ENCODE measurements around the gene PLS3. TPM values are rescaled to one million over a fixed set of nuclear protein-coding genes. Genes with fewer than 3 reads are reported as not detected.

Gene PLS3
- polyA plus RNA-seq, 1 donor = 70.8 TPM

- no peak for DNase-seq
Observed at GRCh38 chrX:115583496-115584004, 22.6 kb downstream of the PLS3 start.

DNA sequence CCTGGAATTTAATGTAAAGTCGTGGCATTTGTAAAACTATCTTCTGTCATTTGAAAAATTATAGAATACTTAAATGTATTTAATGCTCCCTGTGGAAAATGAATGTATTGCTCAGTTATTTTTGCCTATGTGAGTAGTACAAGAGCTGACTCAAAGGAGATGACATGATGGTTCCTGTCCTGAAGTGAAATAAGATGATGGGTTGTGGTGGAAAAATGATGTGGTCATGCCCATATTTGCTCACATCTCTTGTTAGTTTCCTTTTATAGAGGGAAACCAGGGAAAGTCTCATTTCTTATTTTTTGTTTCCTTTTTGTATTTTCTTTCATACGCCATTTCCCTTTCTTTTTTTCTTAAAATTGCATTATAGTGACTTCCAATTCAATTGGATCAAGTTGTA, 23.7 kb downstream of the PLS3 start:
- no peak overlapping the region for H3K27ac ChIP-seq (ENCODE audit: low read length)
- WGBS (ENCODE audit: insufficient coverage, low lambda C conversion rate) = no CpG with 5 or more reads among the region's 2 CpGs

More at GRCh38 chrX:115583496-115584004, 22.6 kb downstream of the PLS3 start:
- H3K4me3 ChIP-seq (ENCODE audit: low read length) = no peak overlapping the region
- H3K27me3 ChIP-seq (ENCODE audit: control insufficient read depth, insufficient read depth, low read length) = no peaks in the 10 kb centered on the region
- no peaks in the 10 kb centered on the region for H3K4me1 ChIP-seq (ENCODE audit: control insufficient read depth, insufficient read depth, low read length)
- H3K36me3 ChIP-seq (ENCODE audit: control insufficient read depth, insufficient read depth, low read length) = no peaks in the 10 kb centered on the region
- WGBS (ENCODE audit: insufficient coverage, low lambda C conversion rate) = no CpG with 5 or more reads among the region's 5 CpGs
- no peaks in the 10 kb centered on the region for H3K9me3 ChIP-seq (ENCODE audit: control insufficient read depth, low read depth, low read length)
- no peak overlapping the region for H3K27ac ChIP-seq (ENCODE audit: low read length)

GRCh38 chrX:115588179-115588578, 27.2 kb downstream of the PLS3 start:
- DNase-seq = no peak

More for the DNA sequence above, 23.7 kb downstream of the PLS3 start:
- Histone ChIP-seq H3K4me3 (ENCODE audit: low read length) (no peak overlapping the region), H3K27me3 (ENCODE audit: control insufficient read depth, insufficient read depth, low read length) (no peaks in the 10 kb centered on the region), H3K4me1 (ENCODE audit: control insufficient read depth, insufficient read depth, low read length) (no peaks in the 10 kb centered on the region), H3K9me3 (ENCODE audit: control insufficient read depth, low read depth, low read length) (no peaks in the 10 kb centered on the region), H3K36me3 (ENCODE audit: control insufficient read depth, insufficient read depth, low read length) (no peaks in the 10 kb centered on the region)
- DNase-seq = no peak

GRCh38 chrX:115589419-115589818, 28.4 kb downstream of the PLS3 start:
- no peak overlapping the region for H3K27ac ChIP-seq (ENCODE audit: low read length)
- WGBS (ENCODE audit: insufficient coverage, low lambda C conversion rate) = no CpG with 5 or more reads among the region's 4 CpGs
- H3K9me3 ChIP-seq (ENCODE audit: control insufficient read depth, low read depth, low read length) = no peaks in the 10 kb centered on the region
- H3K4me3 ChIP-seq (ENCODE audit: low read length) = no peak overlapping the region
- no peaks in the 10 kb centered on the region for H3K27me3 ChIP-seq (ENCODE audit: control insufficient read depth, insufficient read depth, low read length)
- H3K36me3 ChIP-seq (ENCODE audit: control insufficient read depth, insufficient read depth, low read length) = no peaks in the 10 kb centered on the region
- H3K4me1 ChIP-seq (ENCODE audit: control insufficient read depth, insufficient read depth, low read length) = no peaks in the 10 kb centered on the region
- DNase-seq = peak in 1 of 2 donors; percentile 3

More at GRCh38 chrX:115588179-115588578, 27.2 kb downstream of the PLS3 start:
- Histone ChIP-seq H3K27me3 (ENCODE audit: control insufficient read depth, insufficient read depth, low read length) (no peaks in the 10 kb centered on the region), H3K9me3 (ENCODE audit: control insufficient read depth, low read depth, low read length) (no peaks in the 10 kb centered on the region), H3K4me1 (ENCODE audit: control insufficient read depth, insufficient read depth, low read length) (no peaks in the 10 kb centered on the region), H3K36me3 (ENCODE audit: control insufficient read depth, insufficient read depth, low read length) (no peaks in the 10 kb centered on the region), H3K27ac (ENCODE audit: low read length) (no peak overlapping the region), H3K4me3 (ENCODE audit: low read length) (no peak overlapping the region)
- WGBS (ENCODE audit: insufficient coverage, low lambda C conversion rate) = no CpG with 5 or more reads among the region's 4 CpGs

GRCh38 chrX:115591420-115591819, 30.4 kb downstream of the PLS3 start:
- Histone ChIP-seq H3K9me3 (ENCODE audit: control insufficient read depth, low read depth, low read length) (no peaks in the 10 kb centered on the region), H3K4me3 (ENCODE audit: low read length) (no peak overlapping the region), H3K36me3 (ENCODE audit: control insufficient read depth, insufficient read depth, low read length) (no peaks in the 10 kb centered on the region), H3K27ac (ENCODE audit: low read length) (no peak overlapping the region), H3K27me3 (ENCODE audit: control insufficient read depth, insufficient read depth, low read length) (no peaks in the 10 kb centered on the region), H3K4me1 (ENCODE audit: control insufficient read depth, insufficient read depth, low read length) (no peaks in the 10 kb centered on the region)
- no peak for DNase-seq
- WGBS (ENCODE audit: insufficient coverage, low lambda C conversion rate) = no CpG with 5 or more reads among the region's 4 CpGs

GRCh38 chrX:115591856-115592842, 31.2 kb downstream of the PLS3 start:
- Histone ChIP-seq H3K36me3 (ENCODE audit: control insufficient read depth, insufficient read depth, low read length) (no peaks in the 10 kb centered on the region), H3K4me3 (ENCODE audit: low read length) (no peak overlapping the region), H3K9me3 (ENCODE audit: control insufficient read depth, low read depth, low read length) (no peaks in the 10 kb centered on the region), H3K27me3 (ENCODE audit: control insufficient read depth, insufficient read depth, low read length) (no peaks in the 10 kb centered on the region), H3K4me1 (ENCODE audit: control insufficient read depth, insufficient read depth, low read length) (no peaks in the 10 kb centered on the region), H3K27ac (ENCODE audit: low read length) (no peak overlapping the region)
- no CpG with 5 or more reads among the region's 11 CpGs for WGBS (ENCODE audit: insufficient coverage, low lambda C conversion rate)
- no peak for DNase-seq

- no peak overlapping the region for H3K27ac ChIP-seq (ENCODE audit: low read length)
- WGBS (ENCODE audit: insufficient coverage, low lambda C conversion rate) = 45% methylated on average over 2 of the region's 8 CpGs
- DNase-seq = no peak
Observed at GRCh38 chrX:115592997-115593734, 32.2 kb downstream of the PLS3 start.

DNA sequence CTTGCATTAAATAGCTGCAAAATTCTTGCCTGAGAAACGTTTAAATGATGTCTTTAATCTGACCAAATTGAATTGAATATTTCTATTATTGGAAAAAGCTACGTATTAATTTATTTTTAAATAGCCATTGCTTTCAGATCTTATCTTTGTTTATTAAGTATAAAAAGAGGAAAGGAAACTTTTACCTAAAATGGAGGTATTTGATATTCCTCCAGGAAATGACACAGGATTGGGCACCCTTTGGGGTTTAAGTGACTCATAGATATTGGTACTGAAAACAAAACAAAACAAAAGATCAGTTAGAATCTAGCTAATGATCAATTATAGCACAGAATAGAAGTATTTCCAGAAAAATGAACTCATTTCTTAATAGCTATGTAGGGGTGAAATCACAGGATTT, 34.1 kb downstream of the PLS3 start:
- H3K27me3 ChIP-seq (ENCODE audit: control insufficient read depth, insufficient read depth, low read length) = no peaks in the 10 kb centered on the region
- WGBS (ENCODE audit: insufficient coverage, low lambda C conversion rate) = no CpG with 5 or more reads among the region's 2 CpGs
- H3K4me1 ChIP-seq (ENCODE audit: control insufficient read depth, insufficient read depth, low read length) = no peaks in the 10 kb centered on the region
- no peak overlapping the region for H3K27ac ChIP-seq (ENCODE audit: low read length)
- H3K9me3 ChIP-seq (ENCODE audit: control insufficient read depth, low read depth, low read length) = no peaks in the 10 kb centered on the region
- no peak for DNase-seq
- H3K36me3 ChIP-seq (ENCODE audit: control insufficient read depth, insufficient read depth, low read length) = no peaks in the 10 kb centered on the region
- H3K4me3 ChIP-seq (ENCODE audit: low read length) = no peak overlapping the region

More at GRCh38 chrX:115592997-115593734, 32.2 kb downstream of the PLS3 start:
- no peaks in the 10 kb centered on the region for H3K36me3 ChIP-seq (ENCODE audit: control insufficient read depth, insufficient read depth, low read length)
- no peak overlapping the region for H3K4me3 ChIP-seq (ENCODE audit: low read length)
- no peaks in the 10 kb centered on the region for H3K9me3 ChIP-seq (ENCODE audit: control insufficient read depth, low read depth, low read length)
- H3K4me1 ChIP-seq (ENCODE audit: control insufficient read depth, insufficient read depth, low read length) = no peaks in the 10 kb centered on the region
- no peaks in the 10 kb centered on the region for H3K27me3 ChIP-seq (ENCODE audit: control insufficient read depth, insufficient read depth, low read length)

DNA sequence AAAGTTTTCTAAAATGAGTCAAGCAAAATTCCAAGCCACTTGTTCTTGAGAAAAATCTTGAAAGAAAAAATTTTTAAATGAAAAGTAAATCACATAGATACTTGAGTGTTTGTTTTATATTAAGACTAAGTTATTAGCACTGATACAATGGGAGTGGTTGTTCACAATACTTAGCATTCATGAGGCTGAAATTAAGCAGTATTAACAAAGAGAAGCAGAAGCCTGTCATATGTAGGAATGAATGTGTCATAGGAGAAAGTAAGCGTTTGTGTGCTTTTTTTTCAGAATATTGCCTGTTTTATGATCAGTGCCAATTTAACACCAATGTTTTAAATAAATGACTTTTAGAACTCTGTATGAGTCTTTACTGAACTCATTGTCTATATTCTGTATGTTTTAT, 37.6 kb downstream of the PLS3 start:
- no peaks in the 10 kb centered on the region for H3K27me3 ChIP-seq (ENCODE audit: control insufficient read depth, insufficient read depth, low read length)
- H3K36me3 ChIP-seq (ENCODE audit: control insufficient read depth, insufficient read depth, low read length) = no peaks in the 10 kb centered on the region
- no peak overlapping the region for H3K27ac ChIP-seq (ENCODE audit: low read length)
- no peak for DNase-seq
- H3K9me3 ChIP-seq (ENCODE audit: control insufficient read depth, low read depth, low read length) = no peaks in the 10 kb centered on the region
- no peaks in the 10 kb centered on the region for H3K4me1 ChIP-seq (ENCODE audit: control insufficient read depth, insufficient read depth, low read length)
- no CpG with 5 or more reads among the region's 1 CpG for WGBS (ENCODE audit: insufficient coverage, low lambda C conversion rate)
- no peak overlapping the region for H3K4me3 ChIP-seq (ENCODE audit: low read length)

DNA sequence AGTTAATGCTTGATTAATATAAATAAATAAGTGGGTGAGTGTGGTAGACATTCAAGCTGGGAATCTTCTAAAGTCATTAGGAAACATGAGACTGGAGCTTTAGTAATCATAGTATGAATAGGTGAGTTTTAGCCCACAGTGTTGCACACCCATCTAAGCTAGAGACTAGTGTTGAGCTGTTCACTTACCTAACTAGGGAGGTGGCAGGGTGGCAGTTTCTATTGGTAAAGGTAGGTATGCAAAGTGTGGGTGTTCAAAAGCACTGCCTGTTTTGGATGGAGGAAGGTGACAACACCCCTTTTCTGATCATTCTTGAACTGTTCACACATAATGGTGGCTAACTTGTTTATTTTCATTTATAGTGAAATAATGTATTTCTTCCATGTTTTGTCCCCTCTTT, 41.3 kb downstream of the PLS3 start:
- no peak overlapping the region for H3K27ac ChIP-seq (ENCODE audit: low read length)
- H3K4me3 ChIP-seq (ENCODE audit: low read length) = no peak overlapping the region
- no peaks in the 10 kb centered on the region for H3K4me1 ChIP-seq (ENCODE audit: control insufficient read depth, insufficient read depth, low read length)
- H3K36me3 ChIP-seq (ENCODE audit: control insufficient read depth, insufficient read depth, low read length) = no peaks in the 10 kb centered on the region
- no peaks in the 10 kb centered on the region for H3K27me3 ChIP-seq (ENCODE audit: control insufficient read depth, insufficient read depth, low read length)
- no peak for DNase-seq
- H3K9me3 ChIP-seq (ENCODE audit: control insufficient read depth, low read depth, low read length) = no peaks in the 10 kb centered on the region
